Tibial artery (tissue), 4 donors: ENCODE results near the gene KIF5B.

Experiments used
- DNase-seq, 2 donors: peaks; one replicate each; pipeline ENCODE4 v3.0.0-alpha.2; 2019
- H3K27ac ChIP-seq, 2 donors: fragments of 200-600 bp; sonication (generic) in 1 of 2; 1 replicate in 1 of 2; 2 replicates in 1 of 2; pipeline ENCODE4 v1.5.1; 2018 to 2019; ENCODE audit warnings: mild to moderate bottlenecking in 1 of 2
- H3K27me3 ChIP-seq, 2 donors: fragments of 200-600 bp; sonication (generic) in 1 of 2; one replicate each; pipeline versions ENCODE4 v1.5.1 to v1.6.0; 2016 to 2019
- H3K36me3 ChIP-seq, 3 donors: fragments of 200-600 bp; sonication (generic) in 2 of 3; one replicate each; pipeline ENCODE4 v1.5.1; 2016 to 2019; ENCODE audit warnings: mild to moderate bottlenecking in 2 of 3
- H3K4me1 ChIP-seq, 4 donors: fragments of 200-600 bp; sonication (generic) in 2 of 4; 1 replicate in 3 of 4; 2 replicates in 1 of 4; pipeline ENCODE4 v1.5.1; 2016 to 2019
- H3K4me3 ChIP-seq, 2 donors: fragments of 200-600 bp; sonication (generic) in 1 of 2; 1 replicate in 1 of 2; 2 replicates in 1 of 2; pipeline ENCODE4 v1.5.1; 2018 to 2019; ENCODE audit warnings: mild to moderate bottlenecking in 2 of 2
- H3K9me3 ChIP-seq, 3 donors: fragments of 200-600 bp; sonication (generic) in 1 of 3; one replicate each; pipeline ENCODE4 v1.5.1; 2016 to 2019
- CTCF ChIP-seq, 2 experiments: fragments of 200-600 bp in 1 of 2; fragments of 450-650 bp in 1 of 2; IDR thresholded peaks; one replicate each; pipeline ENCODE4 v1.5.1; 2017 to 2019; ENCODE audit warnings: antibody characterized with exemption in 2 of 2, mild to moderate bottlenecking in 1 of 2, moderate library complexity in 1 of 2
- intact Hi-C: fragments of 100-400 bp; cut with DNase I; formaldehyde crosslinking; loops from one replicate; pipeline ENCODE4 v1.15.0; 2023; ENCODE audit warnings: low total_unique reads

Gene KIF5B

GRCh38 chr10:32065856-32066255 is 9.6 kb upstream of the KIF5B start:
- H3K4me3 ChIP-seq: no peak overlapping the region
- DNase-seq: no peak
- H3K27ac ChIP-seq: no peak overlapping the region
- intact Hi-C loops: no loop called here
- no peaks in the 10 kb centered on the region for H3K27me3 ChIP-seq
- no peaks in the 10 kb centered on the region for H3K36me3 ChIP-seq
- H3K9me3 ChIP-seq: no peaks in the 10 kb centered on the region
- no peak for TF ChIP-seq CTCF (IDR thresholded peaks at IDR 0.05)
- peaks cover 0 to 3% (median 0%) of the 10 kb centered on the region in 4 donors for H3K4me1 ChIP-seq

- intact Hi-C loops: no loop called here
- Histone ChIP-seq H3K4me1 (peaks cover 0 to 8% (median 0%) of the 10 kb centered on the region in 4 donors), H3K27me3 (no peaks in the 10 kb centered on the region), H3K36me3 (no peaks in the 10 kb centered on the region), H3K27ac (no peak overlapping the region), H3K9me3 (no peaks in the 10 kb centered on the region), H3K4me3 (no peak overlapping the region)
- DNase-seq: no peak
- TF ChIP-seq CTCF (IDR thresholded peaks at IDR 0.05): no peak
These were observed 5.2 kb upstream of the KIF5B start for GRCh38 chr10:32061440-32061839.

GRCh38 chr10:32060347-32060746 is 4.1 kb upstream of the KIF5B start:
- intact Hi-C loops: no loop called here
- Histone ChIP-seq H3K36me3 (no peaks in the 10 kb centered on the region), H3K4me1 (peaks cover 0 to 8% (median 0%) of the 10 kb centered on the region in 4 donors), H3K4me3 (no peak overlapping the region), H3K27ac (no peak overlapping the region), H3K9me3 (no peaks in the 10 kb centered on the region), H3K27me3 (no peaks in the 10 kb centered on the region)
- no peak for TF ChIP-seq CTCF (IDR thresholded peaks at IDR 0.05)
- DNase-seq: no peak

- no peaks in the 10 kb centered on the region for H3K27me3 ChIP-seq
- intact Hi-C loops: loop anchor here (10.0 kb wide), 1 partner anchor 285 kb away; the partner anchor contains the start of gene EPC1
These were observed 3.2 kb upstream of the KIF5B start for GRCh38 chr10:32059472-32059871.

GRCh38 chr10:32057036-32057372 is 779 bp upstream of the KIF5B start:
- no peak for DNase-seq
- Histone ChIP-seq H3K4me3 (peak overlapping the region; percentile 81 to 99), H3K36me3 (no peaks in the 10 kb centered on the region), H3K9me3 (no peaks in the 10 kb centered on the region), H3K4me1 (peaks cover 0 to 26% (median 2%) of the 10 kb centered on the region in 4 donors), H3K27ac (peak overlapping the region; percentile 97 to 99), H3K27me3 (no peaks in the 10 kb centered on the region)
- no peak for TF ChIP-seq CTCF (IDR thresholded peaks at IDR 0.05)
- intact Hi-C loops: loop anchor here (10.0 kb wide), 1 partner anchor 288 kb away; the partner anchor contains the start of gene EPC1

More at GRCh38 chr10:32059472-32059871, 3.2 kb upstream of the KIF5B start:
- peaks cover 0 to 8% (median under 1%) of the 10 kb centered on the region in 4 donors for H3K4me1 ChIP-seq
- no peak overlapping the region for H3K4me3 ChIP-seq
- no peak for DNase-seq
- no peaks in the 10 kb centered on the region for H3K36me3 ChIP-seq
- H3K27ac ChIP-seq: no peak overlapping the region
- TF ChIP-seq CTCF (IDR thresholded peaks at IDR 0.05): no peak
- no peaks in the 10 kb centered on the region for H3K9me3 ChIP-seq
